A204.1 (cell line): ENCODE measurements around the gene HDDC2.

Experiments
- FAIRE-seq: peaks from 2 replicates; lab custom pipeline; 2012; peaks lifted over from hg19 to GRCh38; lab: Jason Lieb, UNC

Gene HDDC2, protein sequence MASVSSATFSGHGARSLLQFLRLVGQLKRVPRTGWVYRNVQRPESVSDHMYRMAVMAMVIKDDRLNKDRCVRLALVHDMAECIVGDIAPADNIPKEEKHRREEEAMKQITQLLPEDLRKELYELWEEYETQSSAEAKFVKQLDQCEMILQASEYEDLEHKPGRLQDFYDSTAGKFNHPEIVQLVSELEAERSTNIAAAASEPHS

GRCh38 chr6:125301435-125302391, at the start of gene HDDC2:
TSS of gene HDDC2 (minus strand) at chr6:125301967. CDS start at chr6:125301932, 35 bp downstream.
- FAIRE-seq = no peak

GRCh38 chr6:125346926-125347563, 45.3 kb upstream of the HDDC2 start:
- FAIRE-seq = no peak

DNA sequence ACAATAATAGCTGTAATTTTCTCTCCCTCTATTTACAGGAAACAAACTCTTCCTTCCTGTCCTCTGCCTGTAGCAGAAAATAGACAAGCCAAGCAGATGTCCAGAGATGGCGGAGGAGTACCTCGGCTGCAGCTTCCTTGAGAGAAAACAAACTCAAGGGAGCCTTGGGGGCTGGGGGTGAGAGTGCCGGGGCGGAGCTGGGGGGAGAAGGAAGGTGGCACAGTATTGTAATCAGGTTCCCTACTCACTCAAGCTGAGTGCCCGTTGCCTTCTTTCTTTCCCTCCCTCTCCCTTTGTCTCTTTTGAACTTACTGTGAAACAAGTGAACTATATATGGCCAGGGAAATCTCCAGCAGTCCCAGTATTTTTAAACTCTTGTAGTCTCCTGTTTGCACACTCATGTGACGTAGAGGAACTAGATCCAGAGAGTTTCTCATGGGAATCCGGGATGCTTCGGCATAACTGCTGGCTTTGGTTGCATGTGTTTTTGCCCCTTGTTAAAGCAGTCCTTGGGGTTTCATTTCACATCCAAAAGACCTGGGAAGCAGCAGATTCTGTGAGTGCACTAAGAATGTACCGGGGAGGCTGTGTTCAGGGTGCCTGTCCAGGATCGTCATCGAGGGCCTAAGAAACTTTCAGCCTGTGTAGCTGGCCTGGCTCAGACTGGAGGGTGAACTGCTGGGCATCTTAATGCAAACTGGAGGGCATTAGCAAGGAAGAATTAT, 44.6 kb upstream of the HDDC2 start:
- FAIRE-seq = no peak

DNA sequence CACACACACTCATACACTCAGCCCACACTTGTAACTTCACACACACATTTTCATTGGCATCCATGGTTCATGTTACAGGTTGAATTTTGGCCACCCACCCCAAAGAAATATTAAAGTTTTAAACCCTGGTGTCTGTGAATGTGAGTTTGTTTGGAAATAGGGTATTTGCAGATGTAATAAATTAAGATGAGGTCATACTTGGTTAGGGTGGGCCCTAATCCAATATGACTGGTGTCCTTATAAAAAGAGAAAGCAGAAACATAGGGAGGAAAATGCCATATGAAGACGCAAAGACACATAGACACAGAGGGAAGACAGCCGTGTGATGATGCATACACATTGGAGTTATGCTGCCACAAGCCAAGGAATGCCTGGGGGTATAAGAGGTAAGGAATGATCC, 39.7 kb upstream of the HDDC2 start:
- FAIRE-seq = no peak

DNA sequence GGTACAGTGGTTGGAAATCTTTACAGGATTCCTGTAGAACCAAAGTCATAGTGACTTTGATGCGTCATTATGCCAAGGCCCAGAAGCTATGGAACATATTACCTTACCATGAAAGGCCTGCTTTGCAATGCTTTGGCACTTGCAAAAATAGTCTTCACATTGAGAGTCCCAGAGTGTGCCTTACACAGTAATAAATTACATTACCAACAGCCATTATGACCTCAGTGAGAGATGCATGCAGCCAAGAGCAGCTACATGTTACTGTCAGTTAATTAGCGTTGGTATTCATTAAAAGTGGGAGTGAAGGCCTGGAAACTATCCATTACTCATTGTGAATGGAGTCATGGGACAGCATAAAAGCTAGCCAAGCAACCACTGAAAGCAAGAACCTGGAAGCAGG, 39.2 kb upstream of the HDDC2 start:
- FAIRE-seq = no peak

DNA sequence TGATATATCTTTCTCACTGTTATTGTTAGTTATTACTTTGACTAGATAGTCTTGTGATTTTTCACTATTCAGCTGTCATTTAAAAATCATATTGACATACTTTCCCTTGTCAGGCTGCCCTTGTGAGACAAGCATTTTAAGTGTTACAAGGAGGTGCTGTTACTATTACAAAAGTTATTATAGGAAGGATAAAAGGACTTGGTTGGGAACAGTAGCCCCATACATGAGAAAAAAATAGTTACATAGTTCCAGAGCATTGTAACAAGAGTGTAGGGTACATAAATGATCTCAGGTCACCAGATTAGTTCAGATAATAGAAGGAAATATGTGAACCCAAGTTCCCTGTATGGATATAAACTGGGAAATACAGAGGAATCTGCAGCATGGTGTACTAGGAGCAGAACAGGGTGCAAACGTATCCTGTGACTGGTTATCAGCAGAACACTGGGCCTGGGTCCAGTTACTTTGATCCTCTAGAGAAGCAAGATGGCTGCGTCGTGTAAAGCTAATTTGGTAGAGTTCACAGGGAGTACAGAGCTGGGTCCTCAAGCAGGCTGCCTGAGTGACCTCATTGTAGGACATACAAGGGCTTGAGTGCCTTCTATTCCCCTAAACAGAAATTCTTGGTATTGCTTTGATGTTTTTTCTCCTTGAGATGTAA, 38.5 kb upstream of the HDDC2 start:
- no peak for FAIRE-seq

DNA sequence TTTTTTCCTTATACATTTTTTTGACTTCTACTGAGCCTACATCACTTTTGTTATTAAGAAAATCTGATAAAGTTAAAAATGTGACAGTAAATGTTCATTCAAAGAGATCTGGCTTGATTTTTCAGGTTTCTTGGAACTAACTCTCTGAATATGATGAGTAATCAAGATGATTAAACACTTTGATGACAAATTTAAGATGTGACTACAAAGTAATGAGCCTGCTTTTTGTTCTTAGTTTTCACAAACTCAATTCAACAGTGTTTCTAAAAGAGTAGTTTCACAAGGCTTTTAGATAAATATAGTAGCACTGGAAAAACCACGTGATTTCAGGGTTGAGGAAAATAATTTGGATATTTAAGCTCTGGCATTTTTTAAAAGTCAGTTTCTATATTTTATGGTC, 37.9 kb upstream of the HDDC2 start:
- no peak for FAIRE-seq

DNA sequence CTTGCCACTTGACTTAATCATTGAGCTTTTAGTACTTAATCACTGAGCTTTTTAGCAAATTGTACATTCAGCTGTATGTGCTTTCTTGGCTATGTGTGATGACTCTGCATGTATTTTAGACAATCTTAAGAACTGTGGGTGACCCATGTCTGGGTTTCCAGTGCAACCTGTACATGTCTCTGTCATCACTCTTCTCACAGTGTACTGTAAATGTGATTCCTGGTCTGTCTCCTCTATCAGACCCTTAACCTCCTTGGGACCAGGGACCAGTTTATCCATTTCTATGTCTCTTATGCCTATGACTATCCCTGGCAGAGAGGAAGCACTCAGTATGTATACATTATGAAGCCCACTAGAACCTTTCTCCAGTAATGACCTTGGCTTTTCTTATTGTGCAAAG, 36.6 kb upstream of the HDDC2 start:
- FAIRE-seq = no peak

- no peak for FAIRE-seq
These were observed 35.9 kb upstream of the HDDC2 start for GRCh38 chr6:125337706-125338105.

GRCh38 chr6:125332664-125333063, 30.9 kb upstream of the HDDC2 start:
- FAIRE-seq = no peak

- FAIRE-seq = no peak
These were observed 23.8 kb upstream of the HDDC2 start for GRCh38 chr6:125325586-125325985.

- FAIRE-seq = no peak
These were observed 21.6 kb upstream of the HDDC2 start for GRCh38 chr6:125323376-125323775.

GRCh38 chr6:125316621-125317020, 14.9 kb upstream of the HDDC2 start:
- FAIRE-seq = no peak

DNA sequence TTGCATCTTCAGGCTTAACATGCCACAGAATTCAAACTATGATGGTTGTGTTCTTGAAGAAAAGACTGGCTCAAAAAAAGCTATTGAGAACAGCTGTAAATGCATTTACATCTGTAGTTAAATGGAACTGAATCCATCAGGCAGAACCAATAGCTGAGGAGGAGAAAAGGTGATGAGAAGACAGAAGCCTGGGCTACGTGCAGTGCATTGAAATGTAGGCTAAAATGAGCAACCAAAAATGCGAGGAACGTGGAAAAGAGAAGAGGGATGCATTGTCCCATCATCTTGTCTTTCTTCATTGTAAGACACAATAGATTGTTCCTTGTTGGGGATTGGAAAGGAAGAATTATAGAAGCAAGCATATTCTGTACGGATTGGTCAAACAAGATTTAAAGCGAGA, 13.8 kb upstream of the HDDC2 start:
- FAIRE-seq = no peak

DNA sequence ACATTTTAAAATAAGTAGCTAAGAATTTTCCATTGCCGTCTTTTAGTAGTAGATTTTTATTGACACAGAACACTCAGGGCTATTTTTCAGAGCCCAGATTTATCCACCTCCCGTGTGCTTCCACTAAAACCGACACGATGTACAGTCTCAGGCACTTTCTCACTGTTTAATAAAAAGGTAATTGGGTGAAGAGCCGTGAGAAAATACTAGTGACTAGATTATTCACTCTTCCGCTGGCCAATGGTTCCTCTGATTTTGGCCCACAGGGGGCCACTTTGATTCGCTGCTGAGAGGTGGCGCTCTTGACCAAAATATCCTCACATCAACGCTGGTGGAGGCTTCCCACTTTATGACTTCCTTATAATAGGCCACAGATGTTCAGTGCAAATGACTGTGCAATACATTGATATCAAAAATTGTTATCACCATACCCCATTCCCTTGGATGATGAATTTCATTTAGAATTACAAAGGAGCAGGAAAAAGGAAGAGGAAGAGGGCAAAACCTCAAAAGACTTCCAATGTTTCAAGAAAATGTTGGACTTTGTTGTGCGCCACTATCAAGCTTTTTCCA, 12.3 kb upstream of the HDDC2 start:
- FAIRE-seq = peak; percentile 80

- FAIRE-seq = no peak
These were observed 11.2 kb upstream of the HDDC2 start for GRCh38 chr6:125312950-125313349.

DNA sequence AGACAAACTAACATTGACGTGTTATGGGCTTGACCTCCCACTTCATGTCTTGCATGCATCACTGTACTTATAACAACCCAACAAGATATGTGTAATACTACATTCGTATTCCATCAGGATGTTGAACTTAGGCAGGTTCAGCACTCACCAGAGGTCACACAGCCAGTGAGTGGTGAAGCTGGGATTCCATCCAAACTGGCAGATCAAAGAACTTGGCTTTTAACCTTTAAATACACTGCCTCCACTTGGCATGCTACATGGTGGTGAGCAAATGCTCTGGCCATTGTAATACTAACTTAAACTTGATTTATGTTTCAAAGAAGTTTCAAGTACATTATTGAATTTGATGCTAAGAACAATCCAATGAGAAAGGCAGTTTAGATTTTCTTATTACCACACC, 10.7 kb upstream of the HDDC2 start:
- FAIRE-seq = no peak

- peak; percentile 44 for FAIRE-seq
These were observed 9.4 kb upstream of the HDDC2 start for GRCh38 chr6:125310994-125311649.

DNA sequence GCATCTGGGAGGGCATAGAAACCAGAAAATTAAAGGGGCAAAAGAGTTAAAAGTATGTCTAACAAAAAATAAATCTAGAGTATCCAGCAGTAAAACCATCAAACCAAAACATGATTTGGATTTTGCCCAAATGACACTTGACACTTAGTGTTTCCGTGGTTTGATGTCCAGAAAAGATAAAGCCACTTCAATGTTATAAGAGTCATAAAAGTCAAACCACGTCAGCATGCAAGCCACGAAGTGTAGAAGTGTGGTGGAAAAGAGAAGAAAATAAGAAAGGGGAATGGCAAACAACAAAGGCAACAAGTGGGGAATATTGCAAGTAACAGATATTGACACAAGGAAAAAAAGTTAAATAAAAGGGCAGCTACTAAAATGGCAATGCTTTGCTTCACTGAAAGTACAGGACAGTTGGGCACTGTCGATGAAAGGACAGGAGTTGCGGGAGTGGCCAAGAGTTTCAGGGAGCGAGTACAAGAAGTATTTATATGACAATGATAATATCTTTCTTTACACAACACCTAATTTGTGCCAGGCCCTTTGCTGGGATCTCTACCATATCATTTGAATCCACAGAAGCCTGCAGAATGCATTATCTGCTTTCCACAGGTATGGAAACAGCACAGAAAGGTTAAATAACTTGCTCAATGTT, 6.3 kb upstream of the HDDC2 start:
- no peak for FAIRE-seq

DNA sequence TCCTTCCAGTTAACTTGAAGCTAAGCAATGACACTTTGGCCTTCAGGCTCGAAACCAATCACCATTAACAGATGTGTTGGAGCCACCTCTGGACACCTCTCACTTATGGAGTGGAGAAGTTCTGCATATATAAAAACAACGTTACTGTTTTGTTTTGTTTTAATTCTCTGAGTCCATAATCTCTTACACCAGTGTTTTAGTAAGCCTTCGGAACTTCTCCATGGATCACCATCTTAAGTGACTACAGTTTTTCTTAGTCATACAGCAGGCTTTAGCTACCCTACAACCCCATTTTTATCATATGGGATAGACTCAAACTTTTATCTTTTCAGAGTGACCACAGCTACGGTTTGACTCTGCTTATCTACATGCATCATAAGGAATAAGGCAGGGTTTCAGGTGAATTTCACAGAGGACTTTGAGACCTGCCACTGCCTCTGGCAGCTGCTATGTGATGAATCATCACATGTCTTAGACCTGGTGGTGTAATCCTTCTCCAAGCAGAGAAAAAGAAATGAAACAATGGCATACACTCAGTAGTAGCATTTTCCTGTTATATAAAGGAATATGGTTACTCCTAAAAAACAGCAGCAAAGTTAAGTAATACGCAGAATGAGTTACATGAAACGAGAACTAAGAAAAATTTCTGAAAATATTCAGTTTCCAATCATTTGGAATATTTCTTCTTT, 5.5 kb upstream of the HDDC2 start:
- no peak for FAIRE-seq
